NCI-H1048 (cell line): ENCODE measurements around the gene UBL4B.

Source experiments
- DNase-seq: peaks from one replicate; lab custom pipeline; 2025; lab: John Stamatoyannopoulos, UW

UBL4B gene

DNA sequence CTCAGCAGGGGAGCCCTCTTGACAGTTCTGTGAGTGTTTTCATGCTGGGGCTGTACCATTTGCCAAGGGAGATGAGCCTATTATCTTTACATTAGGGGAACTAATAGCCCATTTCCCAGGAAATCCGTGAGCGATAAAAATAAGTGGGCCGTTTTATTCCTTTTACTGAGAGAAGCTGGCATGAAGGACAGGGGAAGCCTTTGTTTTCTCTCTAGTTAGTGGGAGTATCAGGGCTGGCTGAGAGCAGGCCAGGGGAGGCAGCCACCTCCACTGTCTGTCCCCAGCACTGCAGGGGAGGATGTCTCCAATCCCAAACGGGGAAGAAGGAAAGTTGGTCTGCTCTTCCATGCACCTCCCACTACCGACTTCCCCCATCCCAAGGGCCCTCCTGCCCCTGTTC lies 2.5 kb downstream of the UBL4B start:
- no peak for DNase-seq

DNA sequence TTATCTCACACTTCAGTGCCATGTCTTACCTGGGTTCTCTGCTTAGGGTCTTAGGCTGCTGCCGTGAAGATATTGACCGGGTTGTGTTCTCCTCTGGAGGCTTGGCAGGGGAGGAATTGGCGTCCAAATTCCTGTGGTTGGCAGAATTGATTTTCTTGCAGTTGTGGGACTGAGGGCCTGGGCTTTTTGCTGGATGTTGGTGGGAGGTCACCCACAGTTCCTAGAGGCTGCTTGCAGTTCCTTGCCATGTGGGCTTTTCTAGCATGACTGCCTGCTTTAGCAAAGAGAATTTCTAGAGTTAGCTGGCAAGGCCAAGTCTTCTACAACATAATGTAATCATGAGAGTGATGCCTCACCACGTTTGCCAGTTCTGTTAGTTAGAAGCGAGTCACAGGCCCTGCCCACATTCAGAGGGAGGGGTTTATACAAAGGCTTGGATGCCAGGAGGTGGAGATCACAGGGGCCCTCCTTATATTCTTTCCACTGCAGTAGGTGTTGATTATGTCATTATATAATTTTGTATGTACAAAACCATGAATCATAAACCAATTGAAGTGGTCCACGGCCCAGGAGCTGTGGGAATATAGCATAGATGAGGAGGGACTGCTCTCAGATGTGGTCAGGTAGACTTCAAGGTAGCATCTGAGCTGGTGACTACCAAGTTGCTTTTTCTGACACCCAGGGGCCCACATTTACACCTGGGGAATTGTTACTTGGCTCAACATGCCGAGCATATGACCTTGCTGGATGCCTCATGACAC lies 6.6 kb downstream of the UBL4B start:
- DNase-seq, result no peak

DNA sequence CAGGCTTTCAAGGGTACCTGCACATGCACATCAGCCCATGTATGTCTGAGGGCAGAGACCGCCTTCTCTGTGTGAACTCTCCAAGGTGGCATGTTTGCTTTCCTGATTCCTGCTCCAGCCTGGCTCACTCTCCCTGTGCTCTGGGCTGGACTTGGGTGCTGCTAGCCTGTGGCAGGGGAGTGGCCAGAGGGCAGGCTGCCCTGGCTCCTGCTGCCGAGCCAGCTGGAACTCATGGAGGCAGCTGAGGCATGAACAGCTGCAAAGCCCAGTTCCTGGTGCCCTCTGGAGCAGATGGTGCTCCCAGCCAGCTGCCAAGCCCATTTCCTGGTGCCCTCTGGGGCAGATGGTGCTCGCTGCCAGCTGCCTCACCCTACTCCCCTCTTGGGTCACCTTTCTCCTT lies 7.6 kb downstream of the UBL4B start:
- no peak for DNase-seq

DNA sequence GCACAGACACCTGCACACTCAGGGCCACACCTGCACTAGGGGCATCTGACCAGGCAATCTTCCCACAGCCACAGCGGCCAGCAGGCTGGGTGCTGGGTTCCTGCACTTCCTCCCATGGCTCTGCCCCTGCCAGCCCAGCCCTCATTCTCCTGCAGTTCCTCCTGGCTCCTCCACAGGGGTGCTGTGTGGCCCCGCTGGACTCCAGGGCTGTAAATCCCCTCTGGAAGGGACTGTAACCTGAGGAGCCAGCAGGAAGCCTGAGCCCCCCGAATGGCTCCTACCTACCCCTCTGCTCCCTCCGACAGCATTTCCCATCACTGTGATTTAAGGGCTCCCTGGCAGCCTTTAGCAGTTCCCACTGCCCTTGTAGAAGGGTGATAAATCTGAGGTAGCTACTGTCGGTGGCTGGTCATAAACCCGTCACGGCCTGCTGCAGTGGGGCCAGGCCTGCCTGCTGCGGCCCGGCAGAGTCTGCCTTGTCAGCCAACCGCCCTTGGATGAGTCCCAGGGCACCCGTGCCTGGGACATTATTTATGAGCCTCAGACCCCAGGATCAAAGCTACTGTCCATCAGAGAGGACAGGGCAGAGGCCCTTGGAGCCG lies 8.8 kb downstream of the UBL4B start:
- no peak for DNase-seq

DNA sequence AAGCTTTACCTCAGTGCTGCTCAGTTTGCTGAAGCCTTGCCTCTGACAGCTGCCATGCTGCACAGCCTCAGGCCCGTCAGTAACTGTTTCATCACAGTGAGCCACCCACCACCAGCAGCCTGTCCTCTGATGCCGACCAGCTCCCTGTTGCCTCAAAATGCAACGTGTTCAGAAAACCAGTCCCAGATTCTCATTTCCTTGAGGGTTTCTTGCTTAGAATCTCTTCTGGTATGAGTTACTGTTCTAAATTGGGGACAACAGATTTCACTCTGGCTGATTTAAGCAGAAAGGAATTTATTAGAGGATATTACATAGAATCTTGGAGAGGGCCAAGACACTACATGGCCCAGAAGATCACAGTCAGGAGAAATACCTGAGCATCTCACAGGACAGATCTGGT lies 11.0 kb downstream of the UBL4B start:
- DNase-seq, result no peak

DNA sequence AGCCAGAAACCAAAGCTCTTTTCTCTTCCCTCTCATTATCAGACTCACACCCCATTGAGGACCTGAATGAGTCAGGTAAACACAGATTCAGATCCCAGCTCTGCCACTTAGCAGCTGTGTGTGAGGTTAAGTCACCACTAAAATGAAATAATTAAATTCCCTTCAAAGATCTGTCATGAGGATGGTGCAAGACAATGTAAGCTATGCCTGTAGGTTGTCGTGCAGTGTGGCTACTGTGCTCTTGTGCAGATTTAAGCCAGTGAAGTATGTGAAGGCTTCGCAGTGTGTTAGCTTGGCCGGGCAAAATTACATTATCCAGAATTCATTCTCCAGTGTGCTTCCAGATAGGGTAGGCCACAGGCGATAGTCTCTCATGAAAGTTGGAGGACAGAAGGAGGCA lies 13.6 kb downstream of the UBL4B start:
- no peak for DNase-seq

DNA sequence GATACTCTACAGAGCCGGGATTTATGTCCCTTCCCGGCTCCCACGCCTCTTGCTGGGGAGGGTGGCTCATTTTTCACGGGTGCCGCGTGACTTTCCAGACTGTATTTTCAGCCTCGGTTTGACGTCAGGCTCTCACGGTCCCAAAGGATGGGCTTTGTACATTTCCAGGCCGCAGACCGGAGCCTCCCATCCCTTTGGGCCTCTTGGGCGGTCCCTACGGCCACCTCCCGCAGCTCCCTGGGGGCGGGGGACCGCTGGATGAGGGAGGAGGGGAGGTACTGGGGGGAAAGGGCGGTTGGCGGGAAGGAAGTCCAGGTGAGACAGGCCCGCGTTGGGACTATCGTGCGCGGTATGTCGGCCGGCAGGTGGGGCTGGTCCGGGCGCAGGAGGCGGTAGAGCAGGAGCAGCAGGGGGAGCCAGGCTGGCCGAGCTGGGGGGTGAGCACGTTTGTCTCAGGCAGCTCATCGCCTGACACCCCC lies 17.9 kb downstream of the UBL4B start:
- DNase-seq, result no peak

DNA sequence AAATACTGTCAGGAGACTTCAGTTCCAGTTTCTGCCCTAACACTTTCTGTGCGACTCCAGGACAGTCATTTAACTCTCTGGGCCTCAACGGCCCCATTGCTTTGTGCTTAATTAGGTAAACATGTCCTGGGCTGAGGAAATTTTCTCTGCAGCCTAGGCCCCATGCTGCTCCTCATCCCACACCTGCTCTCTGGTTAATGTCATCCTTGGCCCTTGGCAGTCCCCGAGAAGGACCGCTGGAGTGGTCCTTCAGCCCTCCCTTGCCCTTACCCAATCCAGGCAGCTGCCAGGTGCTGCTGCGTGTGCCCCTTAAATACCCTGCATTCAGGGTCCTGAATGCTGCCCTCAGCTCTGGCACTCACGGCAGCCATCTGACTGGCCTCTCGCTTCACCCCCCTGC lies 18.7 kb downstream of the UBL4B start:
- DNase-seq, result no peak

DNA sequence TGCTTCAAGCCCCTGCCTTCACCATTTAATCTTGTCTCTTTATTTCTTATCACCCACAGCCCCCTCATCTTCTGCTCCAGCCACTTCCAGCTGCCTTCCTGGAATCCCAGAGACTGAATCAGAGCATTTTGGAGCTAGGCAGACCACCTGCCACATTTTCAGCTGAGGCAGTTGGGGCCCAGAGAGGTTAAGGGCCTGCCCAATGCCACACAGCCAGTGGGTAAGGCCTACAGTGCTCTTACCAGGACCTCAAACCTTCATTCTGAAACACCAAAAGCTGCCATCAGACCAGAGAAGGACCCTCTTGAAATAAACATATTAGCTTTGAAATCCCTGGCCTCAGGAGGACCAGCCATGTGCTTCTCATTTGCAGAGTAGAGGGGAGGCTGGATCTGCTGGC lies 20.4 kb downstream of the UBL4B start:
- DNase-seq, result no peak

DNA sequence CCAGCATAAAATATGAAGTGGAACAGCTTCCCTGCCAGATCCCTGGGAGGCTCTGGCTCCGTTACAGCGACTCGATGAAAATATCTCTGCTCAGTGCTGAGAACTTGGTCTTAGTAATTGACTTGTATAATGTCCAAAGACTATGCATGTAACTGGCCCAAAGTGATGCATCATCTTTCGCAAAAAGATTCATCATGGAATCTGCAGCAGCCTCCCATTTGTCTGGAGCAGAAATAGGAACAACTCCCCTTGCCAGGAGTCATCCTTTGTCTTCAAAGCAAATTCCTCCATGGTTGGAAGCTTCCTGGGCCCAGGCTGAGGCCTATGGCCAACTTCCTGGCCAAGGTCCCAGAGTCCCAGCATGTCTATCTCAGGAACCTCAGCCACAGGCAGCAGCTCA lies 21.2 kb downstream of the UBL4B start:
- no peak for DNase-seq

DNA sequence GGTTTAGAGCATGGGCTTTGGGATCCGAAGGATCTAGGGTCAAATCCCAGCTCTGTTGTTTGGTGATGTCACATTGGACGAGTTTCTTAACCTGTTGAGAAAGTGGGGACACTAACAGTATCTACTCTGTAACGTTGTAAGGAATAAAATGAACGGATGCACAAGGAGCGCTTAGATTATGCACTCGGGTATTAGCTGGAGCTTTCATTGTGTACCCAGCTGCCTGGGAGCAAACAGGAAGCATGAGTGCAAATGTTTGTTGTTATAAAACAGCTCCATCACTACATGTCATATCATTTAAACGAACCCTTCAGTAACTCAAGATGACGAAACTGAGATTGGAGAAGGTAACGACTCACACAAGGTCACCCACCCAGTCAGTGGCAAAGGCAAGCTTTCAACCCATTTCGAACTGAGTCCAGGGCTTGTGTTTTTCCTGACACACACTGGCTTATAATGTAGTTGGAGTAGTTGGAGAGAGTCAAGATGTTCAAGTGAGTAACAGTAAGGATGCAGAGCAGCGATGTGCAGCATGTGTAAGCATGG lies 21.9 kb downstream of the UBL4B start:
- no peak for DNase-seq

DNA sequence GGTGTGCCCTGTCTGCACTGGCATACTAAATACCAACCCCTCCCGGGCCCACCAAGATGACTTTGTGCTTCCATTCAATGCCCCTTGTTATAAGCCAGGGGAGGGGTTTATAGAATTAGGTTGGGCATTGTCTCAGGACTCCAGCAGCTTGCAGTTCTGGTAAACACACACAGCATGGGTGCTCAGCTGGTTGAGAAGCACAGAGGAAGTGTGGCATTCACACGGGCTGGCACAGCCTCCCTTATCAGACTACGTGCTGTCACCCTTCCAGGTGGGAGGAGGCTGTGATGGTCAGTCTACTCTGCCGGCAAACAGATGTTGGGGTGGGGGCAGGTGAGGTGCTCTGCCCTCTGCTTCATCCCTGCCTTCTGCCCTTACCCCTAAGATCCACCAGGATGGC lies 23.0 kb downstream of the UBL4B start:
- DNase-seq, result no peak

DNA sequence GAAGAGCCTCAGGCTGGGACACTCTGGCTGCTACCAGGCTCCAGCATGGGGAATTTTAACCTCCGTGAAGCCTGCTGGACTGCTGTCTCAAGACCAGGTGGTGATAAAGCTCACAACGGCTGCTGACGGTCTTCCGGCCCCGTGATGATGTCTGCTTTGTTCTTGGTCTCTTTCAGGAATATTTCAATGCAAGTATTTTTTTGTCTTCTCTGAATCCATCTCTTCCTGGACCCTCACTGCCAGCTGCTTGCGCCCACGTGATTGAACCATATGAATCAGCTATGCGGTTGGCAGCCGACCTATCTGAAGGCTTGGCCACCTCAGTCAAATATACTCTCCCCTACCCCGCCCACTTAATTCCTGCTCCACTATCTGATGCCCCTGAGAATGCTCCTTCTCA lies 23.4 kb downstream of the UBL4B start:
- no peak for DNase-seq

DNA sequence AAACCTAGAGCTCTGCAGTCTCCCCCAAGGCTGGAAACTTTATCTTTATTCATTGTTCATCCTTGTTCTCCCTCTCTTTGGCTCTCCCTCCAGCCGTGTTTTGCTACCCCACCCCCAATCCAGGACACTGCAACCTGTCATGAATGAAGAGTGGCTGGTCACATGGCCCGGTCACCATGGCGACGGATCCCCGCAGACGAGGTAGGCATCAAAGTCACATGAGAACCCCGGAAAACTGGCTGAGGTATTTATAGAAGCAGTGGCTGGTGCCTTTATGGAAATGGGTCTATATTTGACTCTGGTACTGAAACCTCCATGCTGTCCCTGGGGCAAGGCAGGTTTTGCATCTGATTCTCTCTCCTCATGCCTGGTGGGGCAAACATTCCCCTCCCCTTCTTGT lies 24.7 kb downstream of the UBL4B start:
- DNase-seq, result no peak

DNA sequence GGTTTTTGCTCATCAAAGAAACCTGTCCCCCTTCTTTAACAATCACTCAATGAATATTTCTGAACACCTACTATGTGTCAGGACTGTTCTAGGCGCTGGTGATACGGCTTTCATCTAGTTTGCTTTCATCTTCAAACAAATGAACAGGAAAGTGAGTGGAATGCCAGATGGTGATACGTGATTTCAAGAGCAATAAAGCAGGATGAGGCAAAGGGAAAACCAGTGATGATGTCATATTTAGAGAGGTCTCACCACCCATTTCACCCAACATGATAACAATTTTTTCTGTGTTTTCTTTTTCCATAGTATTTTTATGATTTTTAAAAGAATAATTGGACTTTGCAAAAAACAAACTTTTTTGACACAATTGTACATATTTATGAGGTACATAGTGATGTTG lies 26.7 kb downstream of the UBL4B start:
- no peak for DNase-seq

DNA sequence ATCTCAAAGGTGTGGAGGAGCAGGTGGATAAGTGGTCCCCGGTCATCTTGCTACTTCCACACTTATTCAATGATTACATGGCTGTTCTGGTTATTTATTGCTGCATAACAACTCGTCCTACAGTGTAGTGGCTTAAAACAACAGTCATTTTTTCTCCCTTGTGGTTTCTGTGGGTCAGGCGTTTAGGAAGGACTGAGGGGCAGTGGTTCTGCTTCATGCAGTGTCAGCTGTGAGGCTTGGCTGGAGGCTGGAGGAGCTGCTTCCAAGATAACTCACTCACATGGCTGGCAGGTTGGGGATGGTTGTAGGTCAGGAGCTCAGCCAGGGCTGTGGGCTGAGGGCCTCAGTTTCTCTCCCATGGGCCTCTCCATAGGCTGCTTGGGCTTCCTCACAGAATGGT lies 32.1 kb downstream of the UBL4B start:
- DNase-seq, result no peak

DNA sequence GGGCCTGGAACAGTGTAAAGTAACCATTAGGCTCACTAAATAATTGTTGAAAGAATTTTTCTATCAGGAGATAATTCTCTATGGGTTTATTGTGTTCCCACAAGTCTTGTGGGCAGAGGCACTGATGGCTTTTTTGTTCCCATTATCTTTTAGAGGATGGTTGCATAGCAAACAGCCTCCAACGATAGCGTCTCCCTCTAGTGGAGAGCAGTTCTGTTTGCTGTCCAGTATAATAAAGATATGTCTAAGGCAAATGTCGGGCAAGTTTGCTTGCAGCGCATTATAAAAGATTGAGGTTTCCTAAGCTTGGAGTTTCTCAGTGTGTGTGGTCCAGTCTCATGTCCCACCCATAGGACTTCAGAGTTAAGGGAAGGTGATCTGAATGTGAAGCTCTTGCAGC lies 36.7 kb downstream of the UBL4B start:
- no peak for DNase-seq

DNA sequence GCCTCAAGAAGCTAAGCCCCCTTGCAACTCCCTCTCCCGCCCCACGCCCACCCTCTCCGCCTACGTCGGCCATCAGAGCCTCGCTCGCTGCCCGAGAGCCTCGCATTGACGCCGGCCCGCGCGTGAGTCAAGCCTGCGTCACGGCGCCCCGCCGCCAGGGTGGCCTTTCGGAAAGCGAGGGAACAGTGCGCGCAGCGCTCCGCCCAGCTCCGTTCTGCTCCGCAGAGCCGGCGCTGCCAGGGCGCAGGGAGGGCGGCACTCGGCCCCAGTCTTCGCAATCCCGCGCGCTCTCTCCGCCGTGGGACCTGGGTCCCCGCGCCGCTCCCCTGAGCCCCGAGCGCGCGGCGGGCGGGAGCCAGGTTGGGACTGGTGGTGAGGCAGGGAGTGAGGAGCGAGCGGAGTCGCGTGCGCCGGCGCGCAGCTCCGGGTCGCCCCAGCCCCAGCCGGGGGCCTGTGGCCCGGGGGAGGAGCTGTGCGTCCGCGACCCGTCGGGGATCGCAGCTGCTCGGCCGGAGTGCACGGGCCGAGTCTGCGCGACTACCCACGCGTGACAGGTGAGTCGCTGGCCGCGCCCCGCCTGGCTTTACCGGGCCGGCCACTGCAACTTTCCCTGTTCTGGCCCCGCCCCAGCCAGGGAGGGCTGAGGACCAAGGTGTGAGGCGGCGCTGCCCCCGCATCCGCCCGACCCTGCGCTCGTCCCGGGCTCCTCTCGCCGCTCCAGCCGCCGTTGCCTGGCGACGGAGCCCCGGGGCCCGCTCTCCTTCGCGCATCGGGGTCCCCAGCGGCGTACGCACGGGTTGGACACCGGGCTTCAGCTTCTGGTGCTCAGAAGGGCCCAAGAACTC lies 38.3 kb downstream of the UBL4B start, which contains the start of gene SLC6A17:
TSS of gene SLC6A17 (plus strand) at position 165 of the 845 bp plus-strand sequence. CDS start 16,436 bp downstream, outside the sequence.
- DNase-seq, result no peak

DNA sequence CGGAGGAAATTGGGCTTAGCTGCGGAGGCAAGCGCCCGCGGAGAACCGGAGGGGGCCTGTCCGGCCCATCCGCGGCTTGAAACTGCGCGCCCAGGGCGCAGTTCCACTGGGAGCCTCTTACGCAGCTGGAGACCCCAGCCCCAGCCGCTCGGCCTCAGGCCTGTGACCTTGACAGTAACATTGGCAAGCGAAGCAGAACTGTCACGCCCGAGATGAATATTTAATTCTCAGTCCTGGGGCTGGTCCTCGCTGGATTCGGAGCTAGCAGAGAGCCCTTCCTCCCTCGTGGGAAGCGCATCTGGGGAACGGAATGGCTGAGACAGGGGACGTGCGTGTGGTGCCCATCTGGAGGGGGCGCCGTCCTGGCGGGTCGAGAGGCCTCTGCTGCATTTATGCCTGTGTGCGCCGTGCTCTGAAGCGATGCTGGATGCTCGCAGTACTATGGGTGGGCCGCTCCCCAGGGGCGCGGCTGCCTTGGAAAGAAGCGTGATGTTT lies 39.0 kb downstream of the UBL4B start:
- DNase-seq, result no peak

DNA sequence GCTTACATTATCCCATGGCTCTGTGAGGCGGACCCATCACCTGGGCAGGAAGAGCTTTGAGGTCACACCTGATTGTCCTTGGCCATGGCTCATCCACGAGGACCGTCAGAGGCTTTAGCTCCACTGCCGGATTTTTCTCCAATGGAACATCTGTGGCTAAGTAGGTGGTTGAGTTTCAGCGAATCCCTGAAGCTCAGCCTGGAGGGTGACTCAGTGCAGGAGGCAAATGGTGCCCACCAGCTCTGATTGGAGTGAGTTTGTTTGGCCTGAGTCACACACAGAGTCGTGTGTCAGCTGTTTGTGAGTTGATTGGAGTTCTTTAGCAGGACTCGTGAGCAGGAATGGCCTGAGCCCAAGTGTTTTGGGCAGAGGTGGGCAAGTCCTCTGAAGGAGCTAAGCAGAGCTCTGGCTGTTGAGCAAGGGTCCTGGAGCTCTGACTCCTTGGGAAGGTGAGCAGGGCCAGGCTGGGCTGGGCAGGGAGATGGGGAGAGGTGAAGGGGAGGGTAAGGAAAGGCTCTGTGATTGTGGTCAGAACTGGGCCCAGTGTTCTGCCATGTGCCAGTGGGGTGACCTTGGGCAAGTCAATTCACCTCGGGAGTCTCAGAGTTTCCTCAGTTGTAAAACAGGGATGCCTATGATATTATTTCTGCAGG lies 40.0 kb downstream of the UBL4B start:
- no peak for DNase-seq

DNA sequence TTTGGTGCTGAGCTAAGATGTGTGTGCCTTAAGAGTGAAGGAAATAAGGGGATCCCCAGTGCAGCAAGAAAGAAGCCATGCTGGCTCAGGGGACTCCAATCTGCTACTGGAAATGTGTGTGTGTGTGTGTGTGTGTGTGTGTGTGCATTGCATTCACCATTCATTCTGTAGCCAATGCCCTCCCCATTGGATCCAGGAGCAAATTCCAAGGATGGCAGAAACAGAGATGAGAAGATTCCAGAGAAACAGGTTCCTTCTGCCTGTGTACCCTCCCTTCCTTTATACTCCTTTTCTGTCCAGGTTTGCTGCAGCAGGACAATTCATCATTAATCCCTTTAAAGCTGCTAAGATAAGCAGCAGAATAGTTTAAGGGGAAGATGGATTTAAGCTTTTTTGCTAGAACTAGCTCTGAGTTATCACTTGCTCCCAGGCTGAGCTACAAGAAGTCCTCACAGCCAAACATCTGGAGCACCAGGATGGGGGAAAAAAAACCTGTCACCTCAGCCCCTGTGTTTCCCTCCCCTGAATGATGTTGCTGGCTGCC lies 41.2 kb downstream of the UBL4B start:
- DNase-seq, result no peak
